HUES48 (cell line): ENCODE results near the gene NYAP2.

Experiments
- H3K27ac ChIP-seq: one replicate; pipeline ENCODE4 v1.7.0; 2013; ENCODE audit warnings: low read depth, low read length, inconsistent platforms
- H3K27me3 ChIP-seq: 2 replicates; pipeline ENCODE4 v1.6.1; 2013; ENCODE audit warnings: mild to moderate bottlenecking, low read length; ENCODE audit not compliant: control insufficient read depth, insufficient read depth
- H3K36me3 ChIP-seq: 2 replicates; pipeline ENCODE4 v1.6.1; 2013; ENCODE audit warnings: low read length; ENCODE audit not compliant: control insufficient read depth, insufficient read depth
- H3K4me1 ChIP-seq: 2 replicates; pipeline ENCODE4 v1.6.1; 2013; ENCODE audit warnings: mild to moderate bottlenecking, low read length; ENCODE audit not compliant: control insufficient read depth, insufficient read depth
- H3K4me3 ChIP-seq: 2 replicates; pipeline ENCODE4 v1.5.1; 2013; ENCODE audit warnings: mild to moderate bottlenecking, low read depth, low read length
- H3K9ac ChIP-seq: 2 replicates; pipeline ENCODE4 v1.6.1; 2013; ENCODE audit warnings: mild to moderate bottlenecking, low read depth, low read length, moderate library complexity
- H3K9me3 ChIP-seq: 2 replicates; pipeline ENCODE4 v1.6.1; 2013; ENCODE audit warnings: low read length; ENCODE audit not compliant: control insufficient read depth, insufficient read depth

The NYAP2 gene

GRCh38 chr2:225428360-225428759, 28.9 kb downstream of the NYAP2 start:
- H3K9me3 ChIP-seq, result no peaks in the 10 kb centered on the region
- no peak overlapping the region for H3K9ac ChIP-seq
- H3K27me3 ChIP-seq, result no peaks in the 10 kb centered on the region
- no peak overlapping the region for H3K4me3 ChIP-seq
- H3K4me1 ChIP-seq, result peaks cover 32% of the 10 kb centered on the region
- H3K27ac ChIP-seq, result no peak overlapping the region
- no peaks in the 10 kb centered on the region for H3K36me3 ChIP-seq

- no peaks in the 10 kb centered on the region for H3K9me3 ChIP-seq
- peaks cover 32% of the 10 kb centered on the region for H3K4me1 ChIP-seq
- no peak overlapping the region for H3K4me3 ChIP-seq
- no peaks in the 10 kb centered on the region for H3K36me3 ChIP-seq
- no peak overlapping the region for H3K27ac ChIP-seq
- no peak overlapping the region for H3K9ac ChIP-seq
- H3K27me3 ChIP-seq, result no peaks in the 10 kb centered on the region
Measured at GRCh38 chr2:225429717-225430116, 30.2 kb downstream of the NYAP2 start.

GRCh38 chr2:225431105-225431863, 31.8 kb downstream of the NYAP2 start:
- no peak overlapping the region for H3K9ac ChIP-seq
- no peaks in the 10 kb centered on the region for H3K36me3 ChIP-seq
- H3K27ac ChIP-seq, result no peak overlapping the region
- H3K4me3 ChIP-seq, result no peak overlapping the region
- H3K9me3 ChIP-seq, result no peaks in the 10 kb centered on the region
- H3K4me1 ChIP-seq, result peaks cover 32% of the 10 kb centered on the region
- H3K27me3 ChIP-seq, result no peaks in the 10 kb centered on the region

- Histone ChIP-seq H3K27ac (no peak overlapping the region), H3K4me1 (peaks cover 16% of the 10 kb centered on the region), H3K9me3 (no peaks in the 10 kb centered on the region), H3K27me3 (no peaks in the 10 kb centered on the region), H3K9ac (no peak overlapping the region), H3K4me3 (no peak overlapping the region), H3K36me3 (no peaks in the 10 kb centered on the region)
Measured at GRCh38 chr2:225434014-225434413, 34.5 kb downstream of the NYAP2 start.

GRCh38 chr2:225437319-225437718, 37.8 kb downstream of the NYAP2 start:
- no peaks in the 10 kb centered on the region for H3K36me3 ChIP-seq
- H3K27me3 ChIP-seq, result no peaks in the 10 kb centered on the region
- no peak overlapping the region for H3K27ac ChIP-seq
- no peaks in the 10 kb centered on the region for H3K4me1 ChIP-seq
- no peak overlapping the region for H3K4me3 ChIP-seq
- no peaks in the 10 kb centered on the region for H3K9me3 ChIP-seq
- H3K9ac ChIP-seq, result no peak overlapping the region

- no peaks in the 10 kb centered on the region for H3K27me3 ChIP-seq
- H3K9me3 ChIP-seq, result no peaks in the 10 kb centered on the region
- no peaks in the 10 kb centered on the region for H3K4me1 ChIP-seq
- no peak overlapping the region for H3K27ac ChIP-seq
- H3K36me3 ChIP-seq, result no peaks in the 10 kb centered on the region
- no peak overlapping the region for H3K9ac ChIP-seq
- no peak overlapping the region for H3K4me3 ChIP-seq
Measured at GRCh38 chr2:225438248-225438647, 38.7 kb downstream of the NYAP2 start.

- no peak overlapping the region for H3K4me3 ChIP-seq
- peaks cover 15% of the 10 kb centered on the region for H3K4me1 ChIP-seq
- no peaks in the 10 kb centered on the region for H3K9me3 ChIP-seq
- no peaks in the 10 kb centered on the region for H3K36me3 ChIP-seq
- H3K27ac ChIP-seq, result no peak overlapping the region
- H3K27me3 ChIP-seq, result no peaks in the 10 kb centered on the region
- H3K9ac ChIP-seq, result no peak overlapping the region
Measured at GRCh38 chr2:225452677-225453076, 53.2 kb downstream of the NYAP2 start.

GRCh38 chr2:225454412-225454811, 54.9 kb downstream of the NYAP2 start:
- Histone ChIP-seq H3K4me3 (no peak overlapping the region), H3K36me3 (no peaks in the 10 kb centered on the region), H3K4me1 (peaks cover 15% of the 10 kb centered on the region), H3K27me3 (no peaks in the 10 kb centered on the region), H3K27ac (no peak overlapping the region), H3K9me3 (no peaks in the 10 kb centered on the region), H3K9ac (no peak overlapping the region)

- Histone ChIP-seq H3K27me3 (no peaks in the 10 kb centered on the region), H3K9ac (no peak overlapping the region), H3K27ac (no peak overlapping the region), H3K9me3 (no peaks in the 10 kb centered on the region), H3K4me1 (peaks cover 15% of the 10 kb centered on the region), H3K36me3 (no peaks in the 10 kb centered on the region), H3K4me3 (no peak overlapping the region)
Measured at GRCh38 chr2:225456619-225457260, 57.2 kb downstream of the NYAP2 start.

GRCh38 chr2:225457482-225457881, 58.0 kb downstream of the NYAP2 start:
- Histone ChIP-seq H3K9ac (no peak overlapping the region), H3K27me3 (no peaks in the 10 kb centered on the region), H3K36me3 (no peaks in the 10 kb centered on the region), H3K27ac (no peak overlapping the region), H3K9me3 (no peaks in the 10 kb centered on the region), H3K4me1 (peaks cover 8% of the 10 kb centered on the region), H3K4me3 (no peak overlapping the region)

GRCh38 chr2:225458431-225459117, 59.1 kb downstream of the NYAP2 start:
- no peak overlapping the region for H3K27ac ChIP-seq
- no peak overlapping the region for H3K9ac ChIP-seq
- H3K27me3 ChIP-seq, result no peaks in the 10 kb centered on the region
- H3K9me3 ChIP-seq, result no peaks in the 10 kb centered on the region
- no peaks in the 10 kb centered on the region for H3K36me3 ChIP-seq
- H3K4me1 ChIP-seq, result no peaks in the 10 kb centered on the region
- H3K4me3 ChIP-seq, result no peak overlapping the region
